Measurements from ENCODE around the gene CHTF18. TPM values are rescaled to one million over a fixed set of nuclear protein-coding genes. Genes with fewer than 3 reads are reported as not detected.
"Not testable (repeated sequence)": the region's sequence is repeated elsewhere in the genome, so short reads cannot be mapped to it uniquely, and the experiment has no call there.

Gene CHTF18
- total RNA-seq (ENCODE audit: insufficient read depth, low replicate concordance) = 7.7 TPM

DNA sequence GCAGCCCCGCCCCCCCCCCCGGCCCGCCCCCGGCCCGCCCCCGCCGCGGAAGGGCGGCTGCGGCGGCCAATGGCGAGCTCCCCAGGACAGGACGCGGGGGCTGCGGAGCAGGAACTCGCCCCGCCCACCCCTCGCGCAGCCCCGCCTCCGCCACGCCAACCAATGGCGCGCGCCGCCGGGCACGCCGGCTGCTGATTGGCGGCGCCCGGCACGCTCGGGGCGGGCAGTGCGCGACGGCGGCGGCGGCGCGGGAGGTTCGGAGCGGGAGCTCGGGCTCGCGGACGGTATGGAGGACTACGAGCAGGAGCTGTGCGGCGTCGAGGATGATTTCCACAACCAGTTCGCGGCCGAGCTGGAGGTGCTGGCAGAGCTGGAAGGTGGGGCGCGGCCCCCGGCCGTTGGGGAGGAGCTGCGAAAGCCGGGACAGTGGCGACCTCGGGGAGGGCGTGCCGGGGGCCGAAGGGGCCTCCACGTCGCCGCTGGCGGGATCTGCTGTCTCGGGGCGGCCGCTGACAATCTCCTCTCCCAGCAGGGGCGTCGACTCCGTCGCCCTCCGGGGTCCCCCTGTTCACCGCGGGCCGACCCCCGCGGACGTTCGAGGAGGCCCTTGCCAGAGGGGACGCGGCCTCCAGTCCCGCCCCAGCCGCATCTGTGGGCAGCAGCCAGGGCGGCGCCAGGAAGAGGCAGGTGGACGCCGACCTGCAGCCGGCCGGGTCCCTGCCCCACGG lies at the start of gene CHTF18:
Gene CHTF18, plus strand, starts transcription at position 222 of the 728 bp plus-strand sequence. Its CDS starts 65 bp downstream, at position 287.
- peak; percentile 94 for DNase-seq (ENCODE audit: low spot score)

DNA sequence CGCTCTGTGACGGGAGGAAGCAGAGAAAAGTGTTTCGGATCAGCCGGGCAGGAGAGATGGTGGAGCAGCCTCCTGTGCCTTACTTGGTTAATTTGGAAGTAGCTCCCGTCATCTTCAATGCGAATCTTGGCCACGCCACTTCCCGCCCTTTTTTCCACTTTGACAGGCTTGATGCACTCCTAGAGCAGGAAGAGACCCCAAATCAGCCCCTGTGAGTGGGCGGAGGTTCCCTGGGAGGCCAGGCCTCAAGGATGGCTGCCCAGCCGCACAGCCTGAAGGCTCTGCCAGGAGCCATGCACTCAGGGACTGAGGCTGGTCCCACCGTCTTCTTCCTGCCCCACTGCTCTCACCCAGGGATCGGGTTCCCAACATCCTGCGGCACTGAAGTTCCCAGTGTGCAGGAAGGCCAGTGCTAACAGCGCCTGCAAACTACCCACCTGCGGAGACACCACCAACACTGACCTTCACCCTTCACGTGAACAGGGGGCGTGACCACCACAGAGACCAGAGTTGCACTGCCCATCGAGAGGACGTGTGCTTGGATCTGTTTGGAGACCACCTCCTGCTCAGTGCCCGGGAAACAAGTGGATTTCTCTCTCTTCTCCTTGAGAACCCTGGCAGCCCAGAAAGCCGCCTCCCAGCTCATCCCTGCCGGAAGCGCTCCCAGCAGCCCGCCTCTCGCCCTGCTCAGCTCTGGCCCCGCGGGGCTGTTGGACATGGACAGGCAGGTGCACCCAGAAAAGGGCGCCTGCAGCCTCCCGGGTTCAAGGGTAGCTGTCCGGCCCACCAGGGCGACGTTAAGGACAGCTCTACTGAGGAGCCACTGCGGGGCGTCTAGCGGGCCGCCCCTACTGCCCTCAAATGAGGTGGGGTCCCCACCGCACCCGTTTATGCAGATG lies 48.6 kb upstream of the CHTF18 start:
- no peak for DNase-seq (ENCODE audit: low spot score)

DNA sequence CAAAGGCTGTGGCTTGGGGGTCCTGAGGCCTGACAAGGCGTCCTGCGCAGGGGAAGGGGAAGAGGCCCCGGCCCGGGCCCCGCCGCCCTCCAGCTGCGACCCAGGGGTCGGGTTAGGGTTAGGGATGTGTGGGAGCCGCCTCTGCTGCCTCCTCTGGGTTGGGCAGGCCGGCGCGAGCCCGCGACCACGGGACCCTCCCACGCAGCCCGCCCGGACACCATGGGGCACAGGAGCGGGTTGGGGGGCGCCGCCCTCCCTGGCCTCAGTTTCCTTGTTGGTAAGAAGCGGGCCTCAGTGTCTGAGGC lies 48.0 kb upstream of the CHTF18 start:
- no peak for DNase-seq (ENCODE audit: low spot score)

DNA sequence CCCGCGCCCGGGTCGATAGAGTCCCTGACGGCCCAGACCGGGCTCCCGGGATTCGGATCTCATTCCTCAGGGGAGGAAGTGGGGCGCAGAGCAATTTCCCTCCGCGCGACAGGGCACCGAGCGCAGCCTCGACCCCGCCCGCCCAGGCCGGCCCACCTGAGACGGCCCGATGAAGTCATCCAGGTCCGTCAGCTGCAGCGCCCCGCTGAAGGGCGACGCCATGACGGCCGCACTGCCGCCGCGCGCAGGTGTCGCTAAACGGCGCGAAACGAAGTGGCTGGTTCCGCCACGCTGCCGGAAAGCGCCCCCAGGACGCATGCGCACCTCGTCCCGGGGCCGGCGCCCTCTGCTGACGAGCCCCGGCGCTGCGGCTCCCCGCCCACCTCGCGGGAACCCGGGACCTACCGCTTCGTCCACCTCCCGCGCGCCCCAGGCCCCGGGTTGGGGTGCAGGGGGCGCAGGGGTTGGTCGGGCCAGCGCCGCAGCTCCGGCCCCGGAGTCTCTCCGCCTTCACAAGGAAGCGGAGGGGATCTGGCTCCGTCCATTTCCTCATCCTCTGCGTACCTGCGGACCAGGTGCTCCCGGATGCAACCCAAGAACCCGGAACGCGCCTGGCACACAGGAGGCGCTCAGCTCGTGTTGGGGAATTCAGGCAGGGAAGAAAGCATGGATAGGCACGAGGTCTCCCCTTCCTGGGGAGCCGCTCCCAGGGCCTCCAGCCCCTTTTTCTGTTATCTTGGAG lies 47.5 kb upstream of the CHTF18 start, which contains the start of gene CIAO3:
Gene CIAO3, minus strand, starts transcription at position 234 of the 742 bp plus-strand sequence. Its CDS starts 12 bp downstream, at position 222.
- peak; percentile 87 for DNase-seq (ENCODE audit: low spot score)

DNA sequence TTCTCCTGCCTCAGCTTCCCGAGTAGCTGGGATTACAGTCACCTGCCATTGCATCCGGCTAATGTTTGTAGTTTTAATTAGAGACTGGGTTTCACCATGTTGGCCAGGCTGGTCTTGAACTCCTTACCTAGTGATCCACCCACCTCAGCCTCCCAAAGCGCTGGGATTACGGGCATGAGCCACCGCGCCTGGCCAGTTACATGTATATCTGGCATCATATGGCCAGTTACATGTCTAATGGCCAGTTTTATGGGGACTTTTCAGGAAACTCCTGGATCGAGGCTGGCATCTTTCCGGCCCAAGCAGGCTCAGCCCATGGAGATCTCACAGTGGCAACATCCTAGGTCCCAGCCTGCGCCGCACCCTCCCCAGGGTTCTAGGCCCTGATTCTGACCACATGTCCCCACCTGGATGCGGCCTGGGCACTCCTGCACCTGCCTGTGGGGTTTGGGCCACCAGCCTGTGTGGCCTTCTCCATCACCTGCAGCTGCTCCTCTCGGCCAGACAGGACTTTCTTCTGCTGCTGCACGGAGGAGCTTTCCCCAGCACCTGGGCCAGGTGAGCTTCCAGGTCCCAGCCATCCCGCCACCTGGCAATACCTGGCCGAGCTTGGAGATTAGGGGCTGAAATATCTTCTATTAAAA lies 46.3 kb upstream of the CHTF18 start:
- no peak for DNase-seq (ENCODE audit: low spot score)

DNA sequence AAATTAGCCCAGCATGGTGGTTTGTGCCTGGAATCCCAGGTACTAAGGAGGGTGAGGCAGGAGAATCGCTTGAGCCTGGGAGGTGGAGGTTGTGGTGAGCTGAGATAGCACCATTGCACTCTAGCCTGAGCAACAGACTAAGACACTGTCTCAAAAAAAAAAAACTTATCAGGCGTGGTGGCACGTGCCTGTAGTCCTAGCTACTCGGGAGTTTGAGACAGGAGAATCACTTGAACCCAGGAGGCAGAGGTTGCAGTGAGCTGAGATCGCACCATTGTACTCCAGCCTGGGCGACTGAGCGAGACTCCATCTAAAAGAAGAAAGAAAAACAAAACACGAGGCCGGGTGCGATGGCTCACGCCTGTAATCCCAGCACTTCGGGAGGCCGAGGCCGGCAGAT lies 45.5 kb upstream of the CHTF18 start:
- not testable (repeated sequence) for DNase-seq (ENCODE audit: low spot score)

DNA sequence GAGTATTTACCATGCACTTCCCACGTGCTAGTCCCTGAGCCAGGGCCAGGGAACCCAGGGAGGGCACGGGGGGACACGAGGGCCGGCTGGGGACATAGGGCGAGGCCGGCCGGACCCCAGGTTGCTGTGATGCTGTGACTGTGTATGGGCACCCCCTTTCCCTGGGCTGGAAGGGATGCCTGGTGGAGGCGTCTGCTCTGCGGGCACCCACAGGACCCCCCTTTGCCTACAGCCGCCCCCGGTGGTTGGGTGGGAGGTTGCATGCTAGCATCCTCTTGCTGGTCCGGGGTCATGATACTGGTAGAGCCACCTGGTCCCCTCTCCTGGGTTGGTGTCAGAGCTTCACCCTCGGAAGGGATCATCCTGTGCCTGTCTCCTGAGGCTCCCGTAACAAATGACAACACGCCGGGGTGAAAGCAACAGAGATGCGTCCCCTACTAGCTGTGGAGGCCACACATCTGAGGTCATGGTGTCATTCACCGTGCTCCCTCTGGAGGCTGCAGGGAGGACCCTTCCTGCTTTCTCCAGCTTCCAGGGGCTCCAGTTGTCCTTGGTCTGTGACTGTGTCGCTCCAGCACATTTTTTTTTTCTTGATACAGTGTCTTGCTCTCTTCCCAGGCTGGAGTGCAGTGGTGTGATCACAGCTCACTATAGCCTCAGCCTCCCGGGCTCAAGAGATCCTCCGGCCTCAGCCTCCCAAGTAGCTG lies 44.5 kb upstream of the CHTF18 start:
- DNase-seq (ENCODE audit: low spot score) = no peak

DNA sequence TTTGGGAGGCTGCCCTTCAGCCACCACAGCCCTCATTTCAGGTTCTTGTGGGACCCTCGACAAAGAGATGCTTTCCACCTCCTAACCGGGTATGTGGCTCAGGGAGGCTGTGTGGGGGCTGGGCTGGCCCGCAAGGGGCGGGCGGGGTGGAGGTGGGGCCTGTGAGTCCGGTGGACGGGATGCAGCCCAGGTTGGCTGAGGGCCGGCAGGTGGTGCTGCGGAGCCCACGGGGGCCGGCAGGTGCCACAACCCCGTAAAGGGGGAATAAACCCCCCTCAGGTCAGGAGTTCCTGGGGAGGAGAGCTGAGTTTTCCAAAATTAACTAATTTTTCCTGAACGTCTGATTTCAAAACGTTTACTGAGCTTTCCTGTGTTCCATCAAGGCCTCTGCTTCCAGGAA lies 42.7 kb upstream of the CHTF18 start:
- DNase-seq (ENCODE audit: low spot score) = no peak

DNA sequence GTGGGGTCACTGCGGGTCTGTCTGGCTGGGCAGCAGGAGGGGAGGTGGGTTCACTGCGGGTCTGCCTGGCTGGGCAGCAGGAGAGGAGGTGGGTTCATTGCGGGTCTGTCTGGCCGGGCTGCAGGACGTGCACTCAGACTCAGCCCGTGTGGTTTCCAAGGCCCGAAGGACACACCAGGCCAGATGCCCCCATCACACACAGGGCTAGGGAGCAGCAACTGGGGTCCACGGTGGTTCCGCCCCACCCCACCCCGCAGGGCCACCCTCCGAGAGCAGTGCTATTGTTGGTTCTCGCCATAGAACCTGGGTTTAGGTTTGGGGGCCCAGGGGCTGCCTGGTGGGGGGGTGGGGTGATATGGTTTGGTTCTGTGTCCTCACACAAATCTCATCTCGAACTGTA lies 41.8 kb upstream of the CHTF18 start:
- no peak for DNase-seq (ENCODE audit: low spot score)

DNA sequence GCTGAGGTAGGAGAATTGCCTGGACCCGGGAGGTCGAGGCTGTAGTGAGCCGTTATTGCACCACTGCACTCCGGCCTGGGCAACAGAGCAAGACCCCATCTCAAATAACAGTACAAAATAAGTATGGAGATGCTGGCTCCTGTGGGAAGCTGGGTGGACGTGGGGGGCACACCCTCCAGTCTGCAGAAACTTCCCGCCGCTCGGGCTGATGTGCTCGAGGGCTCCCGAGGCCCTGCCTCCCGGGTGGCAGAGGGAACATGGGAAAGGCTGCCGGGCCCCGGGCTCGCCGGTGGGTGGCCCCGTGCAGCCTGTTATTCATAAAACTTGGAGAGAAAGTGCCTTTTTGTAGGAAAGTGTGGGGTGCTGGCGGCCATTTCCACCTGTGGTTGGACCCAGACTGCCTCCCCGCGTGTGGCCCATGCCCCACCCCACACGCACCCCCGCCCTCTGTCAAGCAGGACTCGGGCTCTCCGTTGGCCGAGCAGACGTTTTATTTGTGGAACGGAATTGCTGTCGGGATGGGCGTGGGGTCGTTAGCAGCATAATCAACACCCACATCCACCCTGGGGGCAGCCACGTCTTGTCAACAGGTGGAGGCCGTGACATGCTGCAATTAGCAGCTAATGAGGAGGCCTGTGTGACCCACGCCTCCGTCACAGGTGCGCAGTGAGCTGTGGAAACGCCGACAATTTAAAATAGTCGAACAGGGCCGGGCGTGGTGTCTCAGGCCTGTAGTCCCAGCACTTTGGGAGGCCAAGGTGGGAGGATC lies 40.3 kb upstream of the CHTF18 start:
- DNase-seq (ENCODE audit: low spot score) = no peak

DNA sequence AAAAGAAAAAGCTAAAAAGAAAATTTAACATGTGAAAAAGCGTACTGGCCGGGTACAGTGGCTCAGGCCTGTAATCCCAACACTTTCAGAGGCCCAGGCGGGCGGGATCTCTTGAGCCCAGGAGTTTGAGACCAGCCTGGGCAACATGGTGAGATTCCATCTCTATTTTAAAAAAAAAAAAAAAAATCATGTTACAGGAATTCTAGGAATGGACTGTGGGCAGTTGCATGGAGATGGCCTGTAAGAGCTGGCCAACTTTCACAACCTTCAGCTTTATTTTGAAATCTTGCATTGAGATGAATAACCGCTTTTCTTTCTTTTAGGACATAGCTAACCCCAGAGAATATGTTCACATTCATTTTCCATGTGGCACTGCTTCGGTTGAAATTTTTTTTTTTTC lies 39.4 kb upstream of the CHTF18 start:
- peak; percentile 55 for DNase-seq (ENCODE audit: low spot score)

DNA sequence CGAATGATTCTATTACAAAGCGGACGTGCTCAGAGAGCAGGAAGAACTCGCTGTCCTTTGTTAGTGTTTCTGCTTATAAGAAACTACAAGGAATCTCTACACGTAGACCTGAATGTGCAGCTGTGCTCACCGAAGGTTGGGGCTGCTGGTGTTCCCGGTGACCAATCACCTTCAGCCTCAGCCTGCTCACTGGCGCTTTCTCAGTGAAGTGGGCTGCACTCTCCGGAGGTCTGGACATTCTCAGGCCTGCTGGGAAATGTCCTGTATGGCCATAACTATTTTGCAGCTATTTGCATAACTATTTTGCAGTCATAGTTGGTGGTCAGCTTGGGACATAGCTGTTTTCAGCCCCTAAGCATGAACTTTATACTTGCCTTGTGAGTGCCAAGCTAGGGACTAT lies 37.9 kb upstream of the CHTF18 start:
- DNase-seq (ENCODE audit: low spot score) = peak; percentile 61

DNA sequence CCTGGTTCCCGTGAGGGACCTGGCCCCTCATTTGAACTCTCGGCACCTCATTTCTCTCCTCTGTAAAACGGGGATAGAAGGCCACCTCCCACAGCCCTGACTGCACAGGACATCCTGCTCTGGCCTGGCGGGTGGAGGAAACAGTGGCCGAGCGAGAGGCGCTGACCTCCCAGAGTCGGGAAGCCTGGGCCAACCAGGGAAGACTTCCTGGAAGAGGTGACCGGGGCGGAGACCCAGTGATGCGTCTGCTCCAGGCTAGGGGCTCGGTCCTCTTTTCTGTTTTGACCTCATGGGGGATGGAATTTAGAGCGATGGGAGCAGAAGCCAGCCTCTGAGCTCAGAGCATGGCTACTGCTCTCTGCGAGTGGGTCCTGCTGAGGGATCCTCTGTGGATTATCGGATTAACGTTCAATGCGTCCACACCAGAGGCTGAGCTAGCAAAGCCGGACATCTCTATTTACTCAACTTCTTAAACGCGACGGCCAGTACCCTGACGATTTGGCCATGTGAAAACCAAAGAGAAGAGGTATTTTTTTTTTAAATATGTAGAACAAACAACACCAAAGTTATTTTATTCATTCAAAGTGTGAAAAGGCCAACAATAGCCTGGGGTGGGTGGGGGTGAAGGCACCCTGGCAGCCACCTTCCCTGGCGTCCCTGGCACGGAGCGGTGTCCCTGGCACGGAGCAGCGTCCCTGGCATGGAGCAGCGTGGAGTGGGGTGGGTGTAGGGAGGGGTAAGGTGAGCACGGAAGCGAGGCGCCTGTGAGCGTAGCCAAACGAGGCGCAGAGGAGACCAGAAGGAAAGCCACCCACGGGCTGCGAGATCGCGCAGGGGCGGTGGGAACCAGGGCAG lies 37.0 kb upstream of the CHTF18 start:
- no peak for DNase-seq (ENCODE audit: low spot score)

DNA sequence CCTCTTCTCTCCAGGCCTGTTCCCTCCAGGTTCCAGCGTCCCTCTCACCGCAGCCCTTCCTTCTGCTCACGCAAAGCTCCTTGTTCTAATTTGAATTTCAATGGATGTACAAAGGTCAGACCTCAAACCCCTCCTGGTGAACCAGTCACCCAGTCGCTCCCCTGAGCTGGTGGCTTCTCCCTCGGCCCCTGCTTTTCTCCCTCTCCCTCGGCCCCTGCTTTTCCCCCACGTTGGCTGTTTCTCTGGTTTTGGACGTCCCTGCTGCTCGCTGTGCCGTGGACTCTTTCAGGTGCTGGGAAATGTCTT lies 36.5 kb upstream of the CHTF18 start:
- no peak for DNase-seq (ENCODE audit: low spot score)

DNA sequence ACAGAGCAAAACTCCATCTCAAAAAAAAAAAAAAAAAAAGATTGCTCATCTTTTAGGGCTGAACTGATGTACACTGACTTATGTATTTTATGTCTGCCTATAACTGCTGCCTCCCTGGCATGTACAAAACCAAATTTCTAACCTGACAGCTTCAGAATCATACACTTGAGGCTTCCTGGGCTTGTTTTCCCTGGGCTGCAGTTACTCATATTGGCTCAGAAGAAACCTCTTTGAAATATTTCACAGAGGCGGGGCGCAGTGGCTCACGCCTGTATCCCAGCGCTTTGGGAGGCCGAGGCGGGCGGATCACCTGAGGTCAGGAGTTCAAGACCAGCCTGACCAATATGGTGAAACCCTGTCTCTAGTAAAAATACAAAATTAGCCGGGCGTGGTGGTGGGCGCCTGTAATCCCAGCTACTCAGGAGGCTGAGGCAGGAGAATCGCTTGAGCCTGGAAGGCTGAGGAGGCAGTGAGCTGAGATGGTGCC lies 34.3 kb upstream of the CHTF18 start:
- not testable (repeated sequence) for DNase-seq (ENCODE audit: low spot score)

DNA sequence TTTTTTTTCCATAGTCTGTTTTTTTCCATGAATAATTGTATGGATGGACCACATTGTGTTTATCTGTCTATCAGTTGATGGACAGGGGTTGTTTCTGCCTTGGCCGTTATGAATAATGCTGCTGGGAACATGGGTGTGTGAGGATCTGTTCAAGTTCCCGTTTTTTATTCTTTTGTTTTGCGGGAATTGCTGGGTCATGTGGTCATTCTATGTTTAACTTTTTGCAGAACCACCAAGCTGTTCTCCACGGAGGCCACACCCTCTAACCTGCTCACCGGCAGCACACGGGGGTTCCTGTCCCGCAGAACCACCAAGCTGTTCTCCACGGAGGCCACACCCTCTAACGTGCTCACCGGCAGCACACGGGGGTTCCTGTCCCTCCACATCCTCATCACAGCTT lies 33.8 kb upstream of the CHTF18 start:
- no peak for DNase-seq (ENCODE audit: low spot score)

DNA sequence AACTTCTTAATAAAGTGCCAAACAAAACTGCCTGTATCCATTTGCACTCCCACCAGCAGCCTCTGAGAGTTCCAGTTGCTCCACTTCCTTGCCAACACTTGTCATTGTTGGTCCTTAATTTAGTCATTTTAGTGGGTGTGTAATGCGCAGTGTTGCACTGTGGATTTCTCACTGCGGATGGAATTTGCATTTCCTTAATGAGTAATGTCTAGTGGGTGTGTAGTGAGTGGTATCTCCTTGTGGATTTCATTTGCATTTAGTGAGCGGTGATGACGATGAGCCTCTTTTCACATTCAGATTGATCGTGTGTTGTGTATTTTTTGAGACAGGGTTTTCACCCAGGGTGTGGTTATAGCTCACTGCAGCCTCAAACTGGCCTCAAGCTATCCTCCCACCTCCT lies 32.0 kb upstream of the CHTF18 start:
- DNase-seq (ENCODE audit: low spot score) = no peak

DNA sequence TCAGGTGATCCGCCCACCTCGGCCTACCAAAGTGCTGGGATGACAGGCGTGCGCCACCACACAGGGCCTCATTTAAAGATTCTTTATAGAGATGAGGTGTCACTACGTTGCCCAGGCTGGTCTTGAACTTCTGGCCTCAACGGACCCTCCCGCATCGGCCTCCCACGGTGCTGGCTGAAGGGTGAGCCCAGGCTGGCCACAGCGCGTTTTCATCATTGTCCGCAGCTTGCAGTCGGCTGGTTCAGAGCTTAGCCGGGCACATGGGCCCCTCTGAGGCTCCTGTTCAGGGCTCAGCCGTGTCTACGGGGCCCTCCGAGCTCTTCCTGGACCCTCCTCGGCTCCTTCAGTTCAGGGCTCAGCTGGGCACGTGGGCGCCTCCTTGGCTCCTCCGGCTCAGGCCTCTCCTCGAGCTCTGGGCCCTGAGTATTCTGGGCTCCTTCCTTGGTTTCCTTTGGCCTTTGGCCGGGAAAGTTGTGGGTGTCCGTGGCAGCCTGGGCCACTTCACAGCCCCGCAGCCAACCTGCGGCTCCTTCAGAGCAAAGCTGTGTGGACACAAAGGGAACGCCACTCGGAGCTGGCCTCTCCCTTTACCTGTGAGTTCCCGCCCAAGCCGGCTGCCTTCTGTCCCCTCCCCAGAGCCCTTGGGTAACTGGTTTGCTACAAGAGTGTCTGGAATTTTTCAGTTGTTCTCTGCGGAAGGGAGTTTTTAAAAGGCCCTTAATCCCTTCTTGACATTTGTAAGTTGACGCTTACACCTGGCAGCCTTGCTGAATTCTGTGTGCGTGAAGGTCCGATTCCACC lies 29.1 kb upstream of the CHTF18 start:
- DNase-seq (ENCODE audit: low spot score) = peak; percentile 58

Data from umbilical cord (tissue), 2 donors.